GM19455 (cell line): ENCODE results near the gene ACMSD.
"Not testable (repeated sequence)": the region's sequence is repeated elsewhere in the genome, so short reads cannot be mapped to it uniquely, and the experiment has no call there.

ENCODE experiments used
- ATAC-seq: cut with Tn5 transposase; IDR thresholded peaks from one replicate; pipeline ENCODE4 v1.9.1; 2021; ENCODE audit not compliant: unreplicated experiment

ACMSD gene

GRCh38 chr2:134905168-134905567 is 66.8 kb downstream of the ACMSD start:
- no peak for ATAC-seq

DNA sequence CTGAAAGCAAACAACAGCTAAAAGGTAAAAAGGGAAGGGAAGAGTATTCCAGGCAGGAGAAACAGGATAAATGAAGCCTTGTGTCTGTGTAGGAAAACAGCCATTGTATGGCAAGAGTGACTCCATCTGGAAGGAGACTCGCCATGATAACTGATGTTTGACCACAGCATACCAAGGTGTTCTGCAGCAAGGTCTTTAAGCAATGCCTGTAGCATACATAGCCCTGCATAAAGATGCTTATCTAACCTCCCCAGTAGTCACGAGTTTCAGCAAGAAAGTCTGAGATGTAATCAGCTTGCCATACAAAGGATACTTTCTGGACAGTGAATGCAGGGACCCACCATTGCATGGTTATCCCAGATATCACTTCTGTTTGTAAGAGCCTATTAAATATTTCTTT is 68.3 kb downstream of the ACMSD start:
- ATAC-seq = no peak

DNA sequence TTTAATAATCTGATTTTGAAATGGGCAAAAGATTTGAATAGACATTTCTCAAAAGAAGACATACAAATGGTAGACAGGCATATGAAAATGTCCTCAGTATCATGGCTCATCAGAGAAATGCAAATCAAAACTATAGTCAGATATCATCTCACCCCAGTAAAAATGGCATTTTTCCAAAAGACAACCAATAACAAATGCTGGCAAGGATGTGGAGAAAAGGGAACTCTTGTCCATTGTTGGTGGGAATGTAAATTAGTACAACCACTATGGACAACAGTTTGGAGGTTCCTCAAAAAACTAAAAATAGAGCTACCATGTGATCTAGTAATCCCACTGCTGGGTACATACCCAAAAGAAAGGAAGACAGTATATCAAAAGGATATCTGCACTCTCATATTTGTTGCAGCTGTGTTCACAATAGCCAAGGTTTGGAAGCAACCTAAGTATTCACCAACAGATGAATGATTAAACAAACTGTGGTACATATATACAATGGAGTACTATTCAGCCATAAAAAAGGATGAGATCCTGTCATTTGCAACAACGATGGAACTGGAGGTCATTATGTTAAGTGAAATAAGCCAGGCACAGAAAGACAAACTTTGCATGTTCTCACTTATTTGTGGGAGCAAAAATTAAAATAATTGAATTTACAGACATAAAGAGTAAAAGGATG is 69.2 kb downstream of the ACMSD start:
- ATAC-seq = not testable (repeated sequence)

DNA sequence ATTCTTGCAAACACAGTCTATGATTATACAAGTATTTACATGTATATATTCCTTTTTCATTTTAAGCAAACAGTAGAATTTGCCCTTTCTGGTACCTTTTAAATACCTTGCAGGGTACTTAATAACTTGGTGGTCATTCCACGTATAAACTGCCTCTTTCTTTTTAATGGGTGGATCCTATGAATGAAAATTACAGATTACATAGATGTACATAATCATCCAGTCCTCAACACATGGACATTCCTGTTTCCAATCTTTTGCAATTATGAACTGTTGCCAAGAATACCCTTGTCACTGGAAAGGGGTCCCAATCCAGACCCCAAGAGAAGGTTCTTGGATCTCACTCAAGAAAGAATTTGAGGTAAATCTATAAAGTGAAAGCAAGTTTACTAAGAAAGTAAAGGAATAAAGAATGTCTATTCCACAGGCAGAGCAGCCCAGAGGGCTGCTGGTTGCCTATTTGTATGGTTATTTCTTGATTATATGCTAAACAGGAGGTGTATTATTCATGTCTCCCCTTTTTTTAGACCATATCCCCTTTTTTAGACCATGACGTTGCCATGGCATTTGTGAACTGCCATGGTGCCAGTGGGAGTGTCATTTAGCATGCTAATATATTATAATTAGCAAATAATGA is 72.5 kb downstream of the ACMSD start:
- no peak for ATAC-seq

DNA sequence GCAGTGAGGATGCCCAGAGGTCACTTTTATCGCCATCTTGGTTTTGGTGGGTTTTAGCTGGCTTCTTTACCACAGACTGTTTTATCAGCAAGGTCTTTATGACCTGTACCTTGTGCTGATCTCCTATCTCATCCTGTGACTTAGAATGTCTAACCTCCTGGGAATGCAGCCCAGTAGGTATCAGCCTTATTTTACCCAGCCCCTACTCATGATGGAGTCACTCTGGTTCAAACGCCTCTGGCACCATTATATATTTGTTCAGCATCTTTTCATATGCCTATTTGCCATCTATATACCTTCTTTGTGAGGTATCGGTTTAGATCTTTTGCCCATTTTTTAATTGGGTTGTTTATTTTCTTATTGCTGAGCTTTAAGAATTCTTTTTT is 73.0 kb downstream of the ACMSD start:
- no peak for ATAC-seq

DNA sequence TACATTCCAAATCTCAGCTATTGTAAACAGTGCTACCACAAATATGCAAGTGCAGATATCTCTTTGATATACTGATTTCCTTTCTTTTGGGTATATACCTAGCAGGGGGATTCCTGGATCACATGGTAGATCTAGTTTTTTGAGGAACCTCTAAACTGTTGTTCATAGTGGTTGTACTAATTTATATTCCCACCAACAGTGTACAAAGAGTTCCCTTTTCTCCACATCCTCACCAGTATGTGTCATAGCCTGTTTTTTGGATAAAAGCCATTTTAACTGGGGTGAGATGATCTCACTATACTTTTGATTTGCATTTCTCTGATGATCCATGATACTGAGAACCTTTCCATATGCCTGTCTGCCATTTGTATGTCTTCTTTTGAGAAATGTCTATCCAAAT is 73.9 kb downstream of the ACMSD start:
- no peak for ATAC-seq

GRCh38 chr2:134917360-134917865 is 79.0 kb downstream of the ACMSD start:
- ATAC-seq = no peak

- ATAC-seq = peak; percentile 76
Observed at GRCh38 chr2:134917888-134918525, 79.6 kb downstream of the ACMSD start.

GRCh38 chr2:134918526-134919340 is 80.3 kb downstream of the ACMSD start, which contains the start of gene CCNT2:
Gene CCNT2 (plus strand): TSS chr2:134918822. CDS start chr2:134918855, 33 bp downstream.
- peak; percentile 72 for ATAC-seq

DNA sequence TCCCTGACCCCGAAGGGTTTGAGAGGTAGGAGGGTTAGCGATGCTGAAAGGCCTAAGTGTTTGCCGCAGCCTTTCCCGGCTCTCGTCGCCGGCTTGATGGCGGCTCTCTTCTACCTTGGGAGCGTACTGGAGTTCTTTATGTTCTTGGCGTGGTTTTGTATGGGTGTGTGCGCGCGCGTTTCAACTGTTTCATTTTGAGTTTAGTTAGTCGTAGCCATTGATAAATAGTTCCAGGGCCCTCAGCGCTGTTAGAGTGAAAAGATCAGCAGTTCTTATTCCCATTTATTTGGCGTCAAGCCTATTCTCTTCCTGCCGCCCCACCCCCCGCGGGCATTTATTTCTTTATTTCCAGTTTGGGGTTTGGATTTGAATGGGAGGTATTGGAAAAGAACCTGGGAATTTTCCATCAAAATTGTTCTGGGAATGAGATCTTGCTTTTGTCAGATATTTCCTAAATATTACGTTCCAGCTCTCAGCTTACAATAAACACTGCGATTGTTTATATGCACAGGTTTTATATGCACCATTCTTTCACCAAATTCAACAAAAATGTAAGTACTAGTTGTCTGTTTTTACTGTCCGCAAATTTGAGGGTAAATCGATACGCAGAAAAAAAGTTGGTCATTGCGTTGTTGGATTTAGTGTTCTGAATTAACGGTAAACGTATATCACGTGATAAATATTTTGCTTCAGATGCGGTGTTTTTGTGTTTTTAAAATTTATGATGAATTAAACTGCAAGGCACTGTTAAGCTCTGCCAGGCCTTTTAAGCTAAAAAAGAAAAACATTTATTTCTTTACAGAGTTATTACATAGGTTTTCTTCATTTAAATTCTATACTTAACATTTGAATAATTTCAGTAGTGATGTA is 81.2 kb downstream of the ACMSD start:
- no peak for ATAC-seq

- no peak for ATAC-seq
Observed at GRCh38 chr2:134924912-134925311, 86.5 kb downstream of the ACMSD start.

DNA sequence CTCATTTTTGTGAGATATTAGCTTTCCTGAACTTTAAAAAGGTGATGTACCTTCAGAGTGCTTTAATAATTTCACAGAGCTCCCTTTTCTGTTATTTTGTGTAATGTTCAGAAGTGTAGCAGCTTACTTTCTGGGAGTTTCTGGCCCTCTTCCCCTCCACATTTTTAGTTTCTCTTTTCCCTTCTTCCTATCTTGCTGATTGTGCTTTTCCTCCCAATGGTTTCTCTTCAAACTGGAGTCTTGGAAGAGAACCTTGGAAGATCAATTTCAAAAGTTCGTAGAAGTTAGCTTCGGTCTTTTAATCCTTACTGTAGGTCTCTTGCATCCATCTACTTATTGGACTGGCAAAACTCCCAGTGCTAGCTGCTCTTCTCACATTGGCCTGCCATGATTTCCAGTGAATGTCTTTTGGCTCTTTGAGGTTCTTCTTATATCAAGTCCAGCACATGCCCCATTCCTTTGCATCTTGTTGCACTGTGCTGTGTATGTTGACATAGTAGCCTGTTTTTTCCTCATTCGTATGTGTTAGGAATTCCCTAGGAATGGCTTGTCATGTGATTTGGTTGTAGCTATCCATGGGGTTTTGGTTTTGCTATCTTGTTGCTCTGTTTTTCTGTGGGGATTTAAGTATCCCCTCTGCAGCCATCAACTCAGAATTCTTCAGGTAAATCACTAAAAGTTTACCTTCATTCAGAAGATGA is 88.0 kb downstream of the ACMSD start:
- ATAC-seq = no peak

DNA sequence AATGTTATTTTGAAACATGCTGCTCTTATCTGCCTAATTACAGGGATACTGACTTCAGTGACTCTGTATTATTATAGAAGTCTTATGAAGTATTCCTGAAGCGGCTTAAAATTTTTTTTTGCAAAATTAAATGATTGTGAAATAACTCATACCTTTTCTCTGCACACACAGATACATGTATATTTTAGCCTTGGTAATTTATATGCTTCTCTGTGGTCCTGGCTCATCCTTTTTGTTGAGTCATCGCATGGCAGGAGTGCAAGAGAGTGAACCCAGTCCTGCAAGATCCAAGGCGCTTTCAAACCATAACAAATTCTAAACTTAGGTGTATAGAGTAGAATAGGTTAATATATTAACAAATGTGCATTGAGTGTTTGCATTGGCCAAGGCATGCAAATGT is 88.8 kb downstream of the ACMSD start:
- ATAC-seq = no peak

GRCh38 chr2:134932864-134933526 is 94.6 kb downstream of the ACMSD start:
- ATAC-seq = no peak

DNA sequence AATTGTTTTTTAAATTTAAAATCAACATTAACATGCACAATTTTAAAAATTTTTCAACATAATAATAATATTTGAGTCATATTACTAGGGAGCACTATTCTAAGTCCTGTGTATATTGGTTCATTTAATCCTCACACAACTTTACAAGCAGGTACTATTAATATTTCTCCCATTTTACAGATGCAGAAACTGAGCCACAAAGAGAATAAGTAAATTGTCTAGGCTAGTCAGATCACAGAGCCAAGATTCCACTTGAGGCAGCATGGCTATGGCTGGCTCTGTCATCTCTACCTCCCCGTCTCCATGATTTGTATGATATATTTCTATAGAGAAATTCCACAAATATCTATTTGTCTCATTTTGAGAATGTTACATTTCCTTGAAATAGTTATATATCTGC is 95.3 kb downstream of the ACMSD start:
- no peak for ATAC-seq

- no peak for ATAC-seq
Observed at GRCh38 chr2:134934150-134934549, 95.7 kb downstream of the ACMSD start.

DNA sequence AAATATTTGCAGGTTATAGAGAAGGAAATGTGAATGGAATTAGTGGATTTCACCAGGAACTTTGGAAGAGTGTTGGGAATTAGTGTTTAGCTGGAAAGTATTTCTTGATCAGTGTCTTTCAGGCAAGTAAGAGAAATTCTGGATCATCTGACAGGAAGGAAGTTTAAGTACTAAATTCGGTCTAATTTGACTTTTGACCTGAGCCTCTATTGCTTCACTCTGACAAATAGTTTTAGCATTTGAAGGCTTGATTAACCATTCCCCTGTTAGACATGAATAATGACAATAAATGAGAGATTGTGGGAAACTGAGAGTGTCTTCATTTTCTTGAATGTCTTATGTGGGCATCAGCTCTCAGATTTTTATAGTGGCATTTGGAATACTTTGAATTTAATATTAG is 96.2 kb downstream of the ACMSD start:
- ATAC-seq = no peak

- no peak for ATAC-seq
Observed at GRCh38 chr2:134936691-134937090, 98.3 kb downstream of the ACMSD start.

DNA sequence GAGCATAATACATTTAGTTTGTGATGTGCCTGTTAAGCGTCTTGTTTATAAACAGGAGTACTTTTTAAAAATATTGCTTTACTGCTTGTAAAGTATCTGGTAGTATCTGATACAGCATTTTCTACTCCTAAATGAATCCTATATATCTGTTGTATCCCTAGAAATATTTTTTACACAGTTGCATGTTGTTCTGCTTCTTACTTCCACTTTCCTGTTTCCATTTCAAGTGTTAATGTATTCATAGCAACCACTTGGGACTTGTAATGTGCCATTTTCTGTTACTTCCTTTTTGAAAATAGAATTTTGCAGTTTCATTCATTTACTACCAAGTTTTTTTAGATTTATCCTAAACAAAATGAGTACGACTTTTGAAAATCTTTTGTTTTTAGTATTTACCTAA is 105.1 kb downstream of the ACMSD start:
- no peak for ATAC-seq
